GM12872 (cell line): ENCODE data around the gene CDH4.

Experiments used
- CTCF ChIP-seq: IDR thresholded peaks from 3 replicates; pipeline ENCODE4 v1.5.1; 2011; ENCODE audit warnings: low read depth, mild to moderate bottlenecking, low read length, moderate library complexity; ENCODE audit not compliant: insufficient read depth

CDH4 gene

GRCh38 chr20:61668065-61668650, 416.1 kb downstream of the CDH4 start:
- no peak for TF ChIP-seq CTCF

GRCh38 chr20:61668771-61669503, 416.9 kb downstream of the CDH4 start:
- TF ChIP-seq CTCF, result no peak

GRCh38 chr20:61670274-61670673, 418.2 kb downstream of the CDH4 start:
- TF ChIP-seq CTCF, result no peak

DNA sequence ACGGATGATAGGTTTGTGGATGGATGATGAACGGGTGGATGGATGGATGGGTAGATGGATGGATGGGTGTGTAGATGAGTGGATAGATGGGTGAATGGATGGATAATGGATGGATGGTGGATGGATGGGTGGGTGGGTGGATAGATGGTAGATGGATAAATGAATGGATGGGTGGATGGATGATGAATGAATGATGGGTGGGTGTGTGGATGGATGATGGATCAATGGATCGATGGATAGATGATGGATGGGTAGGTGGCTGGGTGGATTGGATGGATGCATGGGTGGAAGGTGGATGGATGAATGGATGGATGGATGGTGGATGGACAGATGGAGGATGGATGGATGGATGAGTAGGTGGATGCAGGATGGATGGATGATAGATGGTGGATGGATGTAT, 419.5 kb downstream of the CDH4 start:
- TF ChIP-seq CTCF, result no peak

- TF ChIP-seq CTCF, result no peak
These were observed 421.2 kb downstream of the CDH4 start for GRCh38 chr20:61673152-61673847.

GRCh38 chr20:61674121-61674520, 422.1 kb downstream of the CDH4 start:
- TF ChIP-seq CTCF, result no peak

- TF ChIP-seq CTCF, result no peak
These were observed 422.6 kb downstream of the CDH4 start for GRCh38 chr20:61674688-61675087.
